ENCODE data around the gene WIPF1. TPM values are rescaled to one million over a fixed set of nuclear protein-coding genes. Genes with fewer than 3 reads are reported as not detected.
A peak's percentile ranks its signal among the peaks of the same experiment; 100 is the strongest.

Gene WIPF1
- total RNA-seq, 1 experiment from 2014 or later: 6.4 TPM

GRCh38 chr2:174588463-174588862 is 9.1 kb downstream of the WIPF1 start (continued):
- TF ChIP-seq, protein P1, sequence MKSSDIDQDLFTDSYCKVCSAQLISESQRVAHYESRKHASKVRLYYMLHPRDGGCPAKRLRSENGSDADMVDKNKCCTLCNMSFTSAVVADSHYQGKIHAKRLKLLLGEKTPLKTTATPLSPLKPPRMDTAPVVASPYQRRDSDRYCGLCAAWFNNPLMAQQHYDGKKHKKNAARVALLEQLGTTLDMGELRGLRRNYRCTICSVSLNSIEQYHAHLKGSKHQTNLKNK (CRISPR knock-in tag; IDR thresholded peaks at IDR 0.05): no peak
- no peak for TF ChIP-seq FOXP1 (CRISPR knock-in tag; IDR thresholded peaks at IDR 0.05; ENCODE audit: borderline replicate concordance)
- TF ChIP-seq ZNF121 (CRISPR knock-in tag; IDR thresholded peaks at IDR 0.05): no peak
- TF ChIP-seq NFYB (CRISPR knock-in tag; conservative IDR thresholded peaks at IDR 0.05; ENCODE audit: low read depth): no peak
- TF ChIP-seq, protein P2, sequence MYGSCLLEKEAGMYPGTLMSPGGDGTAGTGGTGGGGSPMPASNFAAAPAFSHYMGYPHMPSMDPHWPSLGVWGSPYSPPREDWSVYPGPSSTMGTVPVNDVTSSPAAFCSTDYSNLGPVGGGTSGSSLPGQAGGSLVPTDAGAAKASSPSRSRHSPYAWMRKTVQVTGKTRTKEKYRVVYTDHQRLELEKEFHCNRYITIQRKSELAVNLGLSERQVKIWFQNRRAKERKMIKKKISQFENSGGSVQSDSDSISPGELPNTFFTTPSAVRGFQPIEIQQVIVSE (CRISPR knock-in tag; IDR thresholded peaks at IDR 0.05; ENCODE audit: borderline replicate concordance): no peak
- TF ChIP-seq, protein P3, sequence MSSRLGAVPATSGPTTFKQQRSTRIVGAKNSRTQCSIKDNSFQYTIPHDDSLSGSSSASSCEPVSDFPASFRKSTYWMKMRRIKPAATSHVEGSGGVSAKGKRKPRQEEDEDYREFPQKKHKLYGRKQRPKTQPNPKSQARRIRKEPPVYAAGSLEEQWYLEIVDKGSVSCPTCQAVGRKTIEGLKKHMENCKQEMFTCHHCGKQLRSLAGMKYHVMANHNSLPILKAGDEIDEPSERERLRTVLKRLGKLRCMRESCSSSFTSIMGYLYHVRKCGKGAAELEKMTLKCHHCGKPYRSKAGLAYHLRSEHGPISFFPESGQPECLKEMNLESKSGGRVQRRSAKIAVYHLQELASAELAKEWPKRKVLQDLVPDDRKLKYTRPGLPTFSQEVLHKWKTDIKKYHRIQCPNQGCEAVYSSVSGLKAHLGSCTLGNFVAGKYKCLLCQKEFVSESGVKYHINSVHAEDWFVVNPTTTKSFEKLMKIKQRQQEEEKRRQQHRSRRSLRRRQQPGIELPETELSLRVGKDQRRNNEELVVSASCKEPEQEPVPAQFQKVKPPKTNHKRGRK (CRISPR knock-in tag; IDR thresholded peaks at IDR 0.05; ENCODE audit: borderline replicate concordance): no peak
- no peak for TF ChIP-seq ZBTB21 (CRISPR knock-in tag; IDR thresholded peaks at IDR 0.05; ENCODE audit: borderline replicate concordance)
- TF ChIP-seq FOXJ3 (CRISPR knock-in tag; IDR thresholded peaks at IDR 0.05; ENCODE audit: borderline replicate concordance): no peak

DNA sequence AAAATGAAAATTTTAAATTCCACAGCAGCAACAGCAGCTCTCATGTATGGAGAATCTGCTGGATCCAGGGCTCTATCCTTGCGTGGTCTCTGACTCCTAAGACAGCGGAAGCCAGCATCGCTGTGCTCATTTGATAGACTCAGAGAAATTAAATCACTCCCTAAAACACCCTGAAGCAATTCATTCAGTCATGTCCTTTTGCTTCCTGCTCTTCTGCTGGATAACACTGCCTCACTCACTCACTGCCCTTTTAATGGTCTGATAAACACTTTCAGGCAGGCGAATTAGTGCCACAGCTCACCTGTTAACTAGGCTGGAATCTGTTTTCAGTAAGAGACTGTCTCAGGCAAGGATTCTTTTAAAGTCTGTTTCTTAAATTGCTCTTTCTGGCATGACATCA is 10.0 kb downstream of the WIPF1 start:
- no peaks in the 10 kb centered on the region for H3K27me3 Mint-ChIP-seq (ENCODE audit: low read depth)
- H3K4me1 Mint-ChIP-seq: peaks cover 27% of the 10 kb centered on the region
- DNase-seq (ENCODE audit: low spot score): no peak
- POLR2A ChIA-PET: no interaction called here
- H3K4me3 Mint-ChIP-seq: no peak overlapping the region
- CTCF ChIA-PET: interaction anchor here (1.2 to 1.8 kb wide), 4 partner anchors 16 to 125 kb away, joined by 3 to 11 read pairs (median 4); no protein-coding TSS in a partner anchor
- ATAC-seq: no peak
- TF ChIP-seq CREB1 (CRISPR knock-in tag; IDR thresholded peaks at IDR 0.05) (no peak), NFE2L1 (CRISPR knock-in tag; IDR thresholded peaks at IDR 0.05) (no peak), ZNF671 (CRISPR knock-in tag; IDR thresholded peaks at IDR 0.05) (no peak), RORB (CRISPR knock-in tag; IDR thresholded peaks at IDR 0.05) (no peak), FOXP1 (CRISPR knock-in tag; IDR thresholded peaks at IDR 0.05; ENCODE audit: borderline replicate concordance) (no peak), GTF2I (CRISPR knock-in tag; conservative IDR thresholded peaks at IDR 0.05) (no peak), JUN (CRISPR knock-in tag; IDR thresholded peaks at IDR 0.05) (no peak), ZNF219 (CRISPR knock-in tag; IDR thresholded peaks at IDR 0.05; ENCODE audit: borderline replicate concordance) (no peak), NFATC4 (CRISPR knock-in tag; IDR thresholded peaks at IDR 0.05) (no peak), ESRRA (CRISPR knock-in tag; IDR thresholded peaks at IDR 0.05; ENCODE audit: borderline replicate concordance) (no peak), ZNF416 (CRISPR knock-in tag; IDR thresholded peaks at IDR 0.05) (no peak), ZNF396 (CRISPR knock-in tag; IDR thresholded peaks at IDR 0.05; ENCODE audit: borderline replicate concordance) (no peak), ETV6 (CRISPR knock-in tag; IDR thresholded peaks at IDR 0.05) (no peak), NFYB (CRISPR knock-in tag; conservative IDR thresholded peaks at IDR 0.05; ENCODE audit: low read depth) (no peak), TCF7 (CRISPR knock-in tag; IDR thresholded peaks at IDR 0.05; ENCODE audit: low read depth) (no peak)
- TF ChIP-seq, protein P4, sequence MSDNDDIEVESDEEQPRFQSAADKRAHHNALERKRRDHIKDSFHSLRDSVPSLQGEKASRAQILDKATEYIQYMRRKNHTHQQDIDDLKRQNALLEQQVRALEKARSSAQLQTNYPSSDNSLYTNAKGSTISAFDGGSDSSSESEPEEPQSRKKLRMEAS (CRISPR knock-in tag; IDR thresholded peaks at IDR 0.05): no peak
- TF ChIP-seq, protein P1 (CRISPR knock-in tag; IDR thresholded peaks at IDR 0.05): no peak
- TF ChIP-seq, protein P5, sequence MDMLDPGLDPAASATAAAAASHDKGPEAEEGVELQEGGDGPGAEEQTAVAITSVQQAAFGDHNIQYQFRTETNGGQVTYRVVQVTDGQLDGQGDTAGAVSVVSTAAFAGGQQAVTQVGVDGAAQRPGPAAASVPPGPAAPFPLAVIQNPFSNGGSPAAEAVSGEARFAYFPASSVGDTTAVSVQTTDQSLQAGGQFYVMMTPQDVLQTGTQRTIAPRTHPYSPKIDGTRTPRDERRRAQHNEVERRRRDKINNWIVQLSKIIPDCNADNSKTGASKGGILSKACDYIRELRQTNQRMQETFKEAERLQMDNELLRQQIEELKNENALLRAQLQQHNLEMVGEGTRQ (CRISPR knock-in tag; IDR thresholded peaks at IDR 0.05): no peak
- TF ChIP-seq, protein P6, sequence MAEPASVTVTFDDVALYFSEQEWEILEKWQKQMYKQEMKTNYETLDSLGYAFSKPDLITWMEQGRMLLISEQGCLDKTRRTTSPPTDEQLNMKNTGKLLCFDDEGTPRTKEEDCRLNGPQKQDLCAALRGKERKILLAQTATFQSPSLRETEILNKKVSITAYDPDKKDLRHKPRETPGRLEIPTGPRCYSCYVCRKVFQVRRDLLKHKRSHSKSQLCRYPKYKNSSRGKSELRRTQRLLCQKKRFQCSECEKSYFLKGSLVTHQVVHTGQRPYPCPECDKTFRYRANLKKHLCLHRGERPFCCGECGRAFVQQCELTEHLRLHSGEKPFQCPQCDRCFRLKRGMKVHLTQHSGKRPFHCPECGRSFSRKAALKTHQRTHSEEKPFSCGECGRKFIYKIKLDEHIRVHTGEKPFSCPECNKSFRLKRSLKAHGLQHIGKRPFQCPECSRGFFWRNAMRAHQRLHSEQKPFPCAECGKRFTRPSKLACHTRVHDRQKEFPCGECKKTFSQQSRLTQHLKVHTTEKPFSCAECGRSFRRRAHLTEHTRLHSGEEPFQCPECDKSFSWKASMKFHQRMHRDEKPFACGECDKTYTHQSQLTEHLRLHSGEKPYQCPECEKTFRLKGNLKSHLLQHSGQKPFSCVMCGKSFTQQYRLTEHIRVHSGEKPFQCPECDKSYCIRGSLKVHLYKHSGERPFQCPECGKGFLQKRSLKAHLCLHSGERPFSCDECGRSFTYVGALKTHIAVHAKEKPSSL (CRISPR knock-in tag; conservative IDR thresholded peaks at IDR 0.05): no peak
- TF ChIP-seq, protein P7, sequence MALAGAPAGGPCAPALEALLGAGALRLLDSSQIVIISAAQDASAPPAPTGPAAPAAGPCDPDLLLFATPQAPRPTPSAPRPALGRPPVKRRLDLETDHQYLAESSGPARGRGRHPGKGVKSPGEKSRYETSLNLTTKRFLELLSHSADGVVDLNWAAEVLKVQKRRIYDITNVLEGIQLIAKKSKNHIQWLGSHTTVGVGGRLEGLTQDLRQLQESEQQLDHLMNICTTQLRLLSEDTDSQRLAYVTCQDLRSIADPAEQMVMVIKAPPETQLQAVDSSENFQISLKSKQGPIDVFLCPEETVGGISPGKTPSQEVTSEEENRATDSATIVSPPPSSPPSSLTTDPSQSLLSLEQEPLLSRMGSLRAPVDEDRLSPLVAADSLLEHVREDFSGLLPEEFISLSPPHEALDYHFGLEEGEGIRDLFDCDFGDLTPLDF (CRISPR knock-in tag; IDR thresholded peaks at IDR 0.05): no peak
- no peaks in the 10 kb centered on the region for H3K9me3 Mint-ChIP-seq
- peak overlapping the region; percentile 58; the same call in 1 of the 2 replicates for H3K27ac Mint-ChIP-seq
- no peaks in the 10 kb centered on the region for H3K36me3 Mint-ChIP-seq

Measured in WTC11 (cell line).